Measurements from ENCODE around the gene CYP4F12.
A peak's percentile ranks its signal among the peaks of the same experiment; 100 is the strongest.

CYP4F12 gene, protein sequence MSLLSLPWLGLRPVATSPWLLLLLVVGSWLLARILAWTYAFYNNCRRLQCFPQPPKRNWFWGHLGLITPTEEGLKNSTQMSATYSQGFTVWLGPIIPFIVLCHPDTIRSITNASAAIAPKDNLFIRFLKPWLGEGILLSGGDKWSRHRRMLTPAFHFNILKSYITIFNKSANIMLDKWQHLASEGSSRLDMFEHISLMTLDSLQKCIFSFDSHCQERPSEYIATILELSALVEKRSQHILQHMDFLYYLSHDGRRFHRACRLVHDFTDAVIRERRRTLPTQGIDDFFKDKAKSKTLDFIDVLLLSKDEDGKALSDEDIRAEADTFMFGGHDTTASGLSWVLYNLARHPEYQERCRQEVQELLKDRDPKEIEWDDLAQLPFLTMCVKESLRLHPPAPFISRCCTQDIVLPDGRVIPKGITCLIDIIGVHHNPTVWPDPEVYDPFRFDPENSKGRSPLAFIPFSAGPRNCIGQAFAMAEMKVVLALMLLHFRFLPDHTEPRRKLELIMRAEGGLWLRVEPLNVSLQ

DNA sequence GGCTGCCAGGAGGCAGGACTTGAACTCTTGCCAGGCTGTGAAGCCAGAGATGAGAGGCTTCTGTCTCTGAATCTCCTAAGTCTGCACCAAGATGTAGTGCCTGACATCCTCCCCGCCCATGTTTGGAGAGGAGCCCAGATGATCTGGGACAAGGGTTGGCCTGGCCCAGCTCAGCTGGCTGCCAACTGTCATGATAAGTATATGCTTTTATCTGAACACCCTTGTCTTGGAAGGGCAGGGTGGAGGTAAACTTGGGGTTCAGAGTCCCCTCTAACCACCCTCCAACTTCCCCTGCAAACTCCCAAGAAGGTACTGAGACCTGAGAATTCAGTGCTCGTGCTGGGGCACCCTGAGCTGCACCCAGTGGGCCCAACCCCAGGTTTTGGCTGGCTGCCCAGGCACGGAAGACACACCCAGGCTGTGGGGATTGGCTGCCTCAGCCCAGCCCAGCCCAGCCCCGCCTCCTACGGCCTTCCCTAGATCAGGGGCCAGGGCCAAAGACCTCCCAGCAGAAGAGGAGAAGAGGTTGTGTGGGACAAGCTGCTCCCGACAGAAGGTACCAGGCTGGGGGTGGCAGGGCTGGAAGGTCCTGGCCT, at the start of gene CYP4F12:
CYP4F12 (plus strand) TSS at position 508 of the 596 bp plus-strand sequence. CDS start 443 bp downstream, outside the sequence.
- DNase-seq, result no peak

DNA sequence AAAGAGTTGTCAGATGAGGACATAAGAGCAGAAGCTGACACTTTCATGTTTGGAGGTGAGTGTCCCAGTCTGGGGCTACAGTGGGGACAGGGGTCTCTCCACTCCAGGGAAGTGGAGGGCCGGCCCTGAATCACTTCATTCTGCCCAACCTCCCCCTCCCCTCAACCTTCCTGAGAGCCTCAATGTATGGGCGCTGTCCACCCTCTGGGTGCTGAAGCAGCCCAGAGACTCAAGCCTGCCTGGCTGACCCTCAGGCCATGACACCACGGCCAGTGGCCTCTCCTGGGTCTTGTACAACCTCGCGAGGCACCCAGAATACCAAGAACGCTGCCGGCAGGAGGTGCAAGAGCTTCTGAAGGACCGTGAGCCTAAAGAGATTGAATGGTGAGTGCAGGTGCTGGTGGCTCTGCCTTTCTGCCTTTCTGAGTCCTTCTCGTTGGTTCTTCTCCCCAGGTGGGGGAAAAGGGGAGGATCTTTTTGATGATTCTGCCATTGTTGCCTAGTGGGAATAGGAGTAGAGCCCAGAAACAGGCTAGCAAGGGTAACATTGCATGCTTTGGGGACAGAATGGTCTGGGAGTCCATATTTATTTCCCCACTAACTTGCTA, 49.1 kb upstream of the CYP4F12 start:
- DNase-seq, result no peak

DNA sequence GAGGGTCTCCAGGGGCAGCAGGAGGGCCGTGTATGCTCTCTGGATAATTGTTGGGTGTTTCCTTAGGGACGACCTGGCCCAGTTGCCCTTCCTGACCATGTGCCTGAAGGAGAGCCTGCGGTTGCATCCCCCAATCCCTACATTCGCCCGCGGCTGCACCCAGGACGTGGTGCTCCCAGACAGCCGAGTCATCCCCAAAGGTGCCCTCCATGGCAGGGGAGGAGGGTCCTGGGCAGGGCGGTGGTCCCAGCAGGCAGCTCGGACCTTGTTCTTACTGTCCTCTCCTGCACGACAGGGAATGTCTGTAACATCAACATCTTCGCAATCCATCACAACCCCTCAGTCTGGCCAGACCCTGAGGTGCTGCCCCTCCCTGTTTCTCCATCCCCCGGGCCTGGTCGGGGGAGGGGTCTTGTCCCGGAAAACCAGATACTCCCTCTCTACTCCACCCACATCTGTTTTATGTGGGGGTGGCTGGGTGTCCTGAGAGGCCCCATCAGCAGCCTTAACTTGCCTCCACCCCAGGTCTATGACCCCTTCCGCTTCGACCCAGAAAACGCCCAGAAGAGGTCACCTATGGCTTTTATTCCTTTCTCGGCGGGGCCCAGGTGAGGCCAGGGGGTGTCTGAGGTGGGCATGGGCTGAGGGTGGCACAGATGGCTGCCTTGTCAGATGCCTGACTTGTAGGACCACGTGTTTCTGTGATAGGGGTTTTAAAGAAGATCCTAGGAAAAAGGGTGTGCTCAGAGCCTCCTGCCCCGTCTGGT, 44.5 kb upstream of the CYP4F12 start:
- DNase-seq, result no peak

DNA sequence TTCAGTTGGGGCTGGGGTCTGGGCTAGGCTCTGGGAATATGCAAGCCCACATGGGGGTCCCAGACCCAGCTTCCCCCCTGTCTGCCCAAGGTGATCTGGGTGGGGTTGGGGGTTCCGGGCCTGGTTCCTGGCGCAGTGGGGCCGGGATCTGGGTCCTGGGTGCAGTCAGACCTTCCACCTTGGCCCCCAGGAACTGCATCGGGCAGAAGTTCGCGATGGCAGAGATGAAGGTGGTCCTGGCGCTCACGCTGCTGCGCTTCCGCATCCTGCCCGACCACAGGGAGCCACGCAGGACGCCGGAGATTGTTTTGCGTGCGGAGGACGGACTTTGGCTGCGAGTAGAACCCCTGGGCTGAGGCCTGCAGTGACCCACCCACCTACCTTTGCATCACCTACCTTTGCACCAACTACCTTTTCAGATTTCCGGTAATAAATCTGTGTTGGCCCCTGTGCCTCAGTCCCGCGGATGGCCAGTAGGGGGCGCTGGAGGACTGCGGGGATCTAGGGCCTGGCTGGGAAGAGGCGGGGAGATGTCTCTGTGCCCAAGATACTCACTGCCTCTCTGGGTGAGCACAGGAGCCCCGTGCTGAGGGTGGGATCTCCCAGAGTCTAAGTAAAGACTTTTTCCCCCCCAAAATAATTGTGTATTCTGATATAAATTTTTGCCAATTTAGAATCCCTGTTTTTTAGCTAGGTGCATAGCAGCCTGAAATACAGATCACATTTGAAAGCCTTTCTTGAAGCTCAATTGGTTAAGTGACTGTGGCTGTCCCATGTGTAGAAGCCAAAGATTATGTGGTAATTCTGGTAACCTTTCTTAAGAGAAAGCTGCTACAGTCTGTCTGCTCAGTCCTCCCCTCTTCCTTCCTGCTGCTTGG, 43.6 kb upstream of the CYP4F12 start:
- DNase-seq, result peak; percentile 38

DNA sequence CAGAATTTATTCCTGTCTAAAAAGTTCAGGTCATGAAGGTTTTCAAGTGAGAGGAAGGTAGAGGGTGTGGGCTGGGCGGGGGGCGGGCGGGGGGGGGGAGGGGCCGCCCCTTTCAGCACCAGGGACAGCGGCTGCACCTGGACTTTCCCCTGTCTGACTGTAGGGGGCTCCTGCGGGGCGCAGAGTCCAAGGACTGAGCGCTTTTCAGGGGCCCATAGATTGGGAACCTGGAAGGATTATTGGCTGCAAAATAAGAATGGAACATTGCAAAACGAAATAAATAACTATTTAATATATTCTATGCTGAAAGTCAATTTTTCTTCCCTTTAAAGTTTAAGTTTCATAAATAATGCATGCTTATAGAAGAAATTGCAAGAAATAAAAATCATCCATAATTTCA, 41.1 kb upstream of the CYP4F12 start:
- DNase-seq, result no peak

DNA sequence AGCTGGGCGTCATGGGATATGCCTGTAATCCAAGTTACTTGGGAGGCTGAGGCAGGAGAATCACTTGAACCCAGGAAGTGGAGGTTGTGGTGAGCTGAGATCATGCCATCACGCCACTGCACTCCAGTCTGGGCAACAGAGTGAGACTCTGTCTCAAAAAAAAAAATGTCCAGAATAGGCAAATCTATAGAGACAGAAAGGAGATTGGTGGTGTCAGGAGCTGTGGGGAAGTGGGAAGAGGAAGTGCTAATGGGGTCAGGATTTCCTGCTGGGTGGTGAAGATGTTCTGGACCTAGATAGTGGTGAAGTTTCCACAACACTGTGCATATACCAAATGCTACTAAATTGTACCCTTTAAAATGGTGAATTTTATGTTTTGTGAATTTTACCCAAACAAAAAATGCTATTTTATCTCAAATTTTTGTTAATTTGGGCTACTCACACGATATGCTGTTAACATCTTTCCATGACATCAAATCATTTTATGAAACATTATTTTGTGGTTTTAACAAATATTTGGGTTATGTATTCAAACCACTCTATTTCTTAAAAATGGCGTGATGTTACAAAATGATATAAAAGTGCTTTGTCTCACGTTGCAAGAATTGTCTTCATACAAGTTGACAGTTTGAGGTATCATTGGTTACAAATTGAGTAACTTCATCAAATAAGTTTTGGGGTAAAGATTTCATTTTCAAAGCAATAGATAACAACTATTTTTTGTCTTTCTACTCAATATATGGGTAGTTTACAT, 39.6 kb upstream of the CYP4F12 start:
- no peak for DNase-seq

DNA sequence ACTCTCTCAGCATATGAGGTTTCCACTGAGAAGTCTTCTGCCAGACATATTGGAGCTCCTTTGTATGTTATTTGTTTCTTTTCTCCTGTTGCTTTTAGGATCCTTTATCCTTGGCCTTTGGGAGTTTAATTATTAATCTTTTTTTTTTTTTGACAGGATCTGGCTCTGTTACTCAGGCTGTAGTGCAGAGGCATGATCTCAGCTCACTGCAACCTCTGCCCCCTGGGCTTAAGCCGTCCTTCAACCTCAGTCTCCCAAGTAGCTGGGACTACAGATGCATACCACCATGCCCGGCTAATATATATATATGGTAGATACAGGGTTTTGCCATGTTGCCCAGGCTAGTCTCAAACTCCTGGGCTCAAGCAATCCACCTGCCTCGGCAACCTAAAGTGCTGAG, 38.8 kb upstream of the CYP4F12 start:
- DNase-seq, result no peak

DNA sequence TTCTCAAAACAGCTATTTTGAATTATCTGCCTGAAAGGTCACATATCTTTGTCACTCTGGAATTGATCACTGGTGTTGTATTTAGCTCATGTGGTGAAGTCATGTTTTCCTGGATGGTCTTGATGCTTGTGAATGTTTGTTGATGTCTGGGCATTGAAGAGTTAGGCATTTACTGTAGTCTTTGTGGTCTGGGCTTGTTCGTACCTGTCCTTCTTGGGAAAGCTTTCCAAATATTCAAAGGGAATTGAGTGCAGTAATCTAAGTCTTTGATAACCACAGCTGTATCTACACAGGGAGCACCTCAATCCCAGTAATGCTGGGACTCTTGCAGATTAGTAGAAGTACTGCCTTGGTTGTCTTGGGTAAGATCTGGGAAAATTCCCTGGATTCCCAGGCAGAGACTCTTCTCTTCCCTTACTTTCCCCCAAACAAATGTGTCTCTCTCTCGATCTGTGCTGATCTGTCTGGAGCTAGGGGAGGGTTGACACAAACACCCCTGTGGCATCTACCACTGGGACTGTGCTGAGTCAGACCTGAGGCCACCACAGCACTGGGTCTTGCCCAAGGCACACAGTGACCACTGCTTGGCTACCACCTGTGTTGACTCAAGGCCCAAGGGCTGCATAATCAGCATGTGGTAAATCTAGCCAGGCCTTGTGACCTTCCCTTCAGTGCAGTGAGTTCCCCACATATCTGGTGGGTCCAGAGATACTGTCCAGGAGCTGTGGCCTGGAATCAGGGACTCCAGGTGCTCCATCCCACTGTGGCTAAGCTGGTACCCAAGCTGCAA, 37.7 kb upstream of the CYP4F12 start:
- no peak for DNase-seq

DNA sequence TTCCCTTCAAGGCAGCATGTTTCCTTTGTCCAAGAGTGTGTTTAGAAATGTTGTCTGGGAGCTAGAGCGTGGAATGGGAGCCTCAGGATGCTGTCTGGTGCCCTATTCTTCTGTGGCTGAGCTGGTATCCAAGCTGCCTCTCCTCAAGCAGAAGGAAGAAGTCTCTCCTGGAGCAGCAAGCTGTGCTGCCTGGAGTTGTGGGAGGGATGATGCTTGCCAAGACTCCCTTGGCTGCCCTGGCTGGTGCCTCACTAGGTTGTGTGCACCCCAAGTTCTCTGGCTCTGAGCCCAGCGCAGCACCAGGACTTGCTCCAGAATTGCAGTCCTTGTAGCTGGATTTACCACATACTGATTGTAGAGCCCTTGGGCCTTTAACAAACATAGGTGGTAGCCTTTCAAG, 36.9 kb upstream of the CYP4F12 start:
- DNase-seq, result no peak

DNA sequence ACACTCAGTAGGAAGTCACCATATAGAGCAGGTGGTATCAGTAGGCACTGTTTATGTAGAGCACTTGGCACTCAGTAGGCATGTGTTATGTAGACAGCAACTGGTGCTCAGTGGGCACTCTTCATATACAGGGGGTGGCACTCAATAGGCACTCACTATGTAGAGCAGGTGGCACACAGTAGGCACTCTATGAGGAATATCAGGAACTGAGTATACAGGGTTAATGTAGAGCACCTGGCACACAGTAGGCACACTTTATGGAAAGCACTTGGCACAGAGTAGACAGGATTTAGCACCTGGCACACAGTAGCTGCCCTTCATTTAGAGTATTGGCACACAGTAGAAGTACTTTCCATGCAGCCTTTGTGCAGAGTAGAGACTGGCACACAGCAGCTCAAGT, 33.3 kb upstream of the CYP4F12 start:
- DNase-seq, result no peak

DNA sequence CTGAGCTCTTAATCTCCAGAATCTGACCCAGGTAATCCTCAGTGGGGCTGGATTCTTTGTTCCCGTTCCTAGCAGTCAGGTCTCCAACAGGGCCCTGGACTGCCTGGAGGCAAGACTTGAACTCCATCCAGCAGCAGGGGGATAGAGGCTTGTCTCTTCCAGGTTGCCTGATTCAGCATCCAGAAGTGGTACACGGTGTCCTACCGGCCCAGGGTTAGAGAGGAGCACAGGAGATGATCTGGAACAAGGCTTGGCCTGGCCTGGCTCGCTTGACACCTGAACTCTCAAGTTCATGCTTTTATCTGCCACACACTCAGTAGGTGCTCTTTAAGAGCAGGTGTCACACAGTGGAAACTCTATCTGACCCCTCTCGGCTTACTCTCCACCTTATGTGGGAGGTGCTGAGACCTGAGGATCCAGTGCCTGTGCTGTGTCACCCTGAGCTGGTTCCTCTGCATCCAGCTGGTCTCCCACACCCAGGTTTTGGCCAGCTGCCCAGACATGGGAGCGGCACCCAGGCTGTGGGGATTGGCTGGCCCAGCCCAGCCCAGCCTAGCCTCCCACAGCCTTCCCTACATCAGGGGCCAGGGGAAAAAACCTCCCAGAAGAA, 32.5 kb upstream of the CYP4F12 start, which contains the start of gene CYP4F3:
CYP4F3 (plus strand) TSS at position 604 of the 610 bp plus-strand sequence. CDS start 519 bp downstream, outside the sequence.
- DNase-seq, result no peak

DNA sequence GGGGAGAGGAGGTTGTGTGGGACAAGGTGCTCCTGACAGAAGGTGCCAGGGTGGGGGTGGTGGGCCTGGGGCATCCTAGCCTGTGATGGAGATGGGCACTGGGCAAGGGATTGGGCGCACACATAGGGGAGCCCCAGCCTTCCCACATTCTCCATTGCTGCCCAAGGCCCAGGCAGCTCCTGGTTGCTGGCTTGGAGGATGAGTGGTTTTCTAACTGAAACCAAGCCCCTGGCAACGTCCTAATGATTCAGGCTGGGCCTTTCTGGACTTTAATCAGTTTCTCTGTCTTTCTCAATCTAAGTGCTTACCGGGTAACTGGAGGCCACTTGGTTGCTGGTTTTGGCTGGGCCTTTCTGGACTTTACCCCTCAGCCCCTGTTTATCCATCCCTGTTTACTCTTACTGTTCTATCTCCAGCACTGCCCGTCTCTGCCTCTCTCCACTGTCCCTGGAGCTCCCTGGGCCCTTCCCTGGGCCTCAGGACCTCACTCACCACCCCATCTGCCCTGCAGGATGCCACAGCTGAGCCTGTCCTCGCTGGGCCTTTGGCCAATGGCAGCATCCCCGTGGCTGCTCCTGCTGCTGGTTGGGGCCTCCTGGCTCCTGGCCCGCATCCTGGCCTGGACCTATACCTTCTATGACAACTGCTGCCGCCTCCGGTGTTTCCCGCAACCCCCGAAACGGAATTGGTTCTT, 31.8 kb upstream of the CYP4F12 start:
- DNase-seq, result no peak

DNA sequence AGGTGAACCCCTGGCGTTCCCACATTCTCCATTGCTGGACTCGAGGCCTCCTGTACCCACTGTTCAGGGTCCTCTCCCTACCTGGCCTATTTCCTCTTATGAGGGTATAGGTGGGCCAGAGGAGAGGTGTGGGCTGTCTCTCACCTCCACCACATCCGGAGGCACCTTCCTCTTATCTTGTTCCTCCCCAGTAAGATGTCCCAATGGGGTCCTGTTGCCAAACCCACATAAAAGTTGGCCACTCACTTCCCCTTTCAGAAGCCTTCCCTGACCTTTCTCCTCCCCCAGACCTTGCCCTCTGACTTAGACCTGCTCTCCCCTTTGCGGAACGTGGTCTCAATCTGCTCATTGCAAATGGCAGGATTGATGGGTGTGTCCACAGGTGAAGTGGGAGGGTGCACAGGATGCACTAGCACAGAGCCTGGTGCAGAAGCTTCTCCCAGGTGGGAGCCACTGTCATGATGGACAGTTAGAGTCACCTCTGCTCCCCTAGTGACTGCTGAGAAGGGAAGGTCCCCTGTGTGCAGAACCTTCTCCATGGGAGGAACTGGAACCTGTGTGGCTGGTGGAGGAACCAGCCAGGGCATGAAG, 30.9 kb upstream of the CYP4F12 start:
- DNase-seq, result no peak

DNA sequence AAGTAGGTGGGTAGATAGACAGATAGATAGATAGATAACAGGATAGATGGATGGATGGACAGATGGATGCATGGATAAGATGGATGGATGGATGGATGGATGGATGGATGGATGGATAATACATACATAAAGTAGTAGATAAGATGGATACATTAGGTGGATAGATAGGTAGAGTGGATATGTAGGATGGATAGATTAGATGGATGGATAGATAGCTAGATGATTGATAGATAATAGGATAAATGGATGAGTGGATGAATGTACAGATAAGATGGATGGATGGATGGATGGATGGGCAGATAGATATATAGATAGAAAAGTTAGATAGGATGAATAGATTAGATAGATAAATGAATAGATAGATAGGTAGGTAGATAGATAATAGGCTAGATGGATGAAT, 30.1 kb upstream of the CYP4F12 start:
- DNase-seq, result no peak

DNA sequence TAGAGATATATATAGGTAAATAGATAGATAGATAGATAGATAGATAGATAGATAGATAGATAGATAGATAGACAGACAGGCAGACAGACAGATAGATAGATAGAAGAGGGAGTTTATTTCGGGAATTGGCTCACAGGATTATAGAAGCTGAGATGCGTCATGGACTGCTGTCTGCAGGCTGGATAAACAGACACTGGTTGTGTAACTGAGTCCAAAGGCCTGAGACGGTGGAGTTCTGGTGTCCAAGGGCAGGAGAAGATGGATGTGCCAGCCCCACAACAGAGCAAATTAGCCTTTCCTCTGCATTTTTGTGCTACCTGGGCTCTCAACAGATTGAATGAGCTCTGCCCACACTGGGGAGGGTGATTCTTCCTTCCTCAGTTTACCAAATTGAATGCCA, 29.5 kb upstream of the CYP4F12 start:
- DNase-seq, result no peak

DNA sequence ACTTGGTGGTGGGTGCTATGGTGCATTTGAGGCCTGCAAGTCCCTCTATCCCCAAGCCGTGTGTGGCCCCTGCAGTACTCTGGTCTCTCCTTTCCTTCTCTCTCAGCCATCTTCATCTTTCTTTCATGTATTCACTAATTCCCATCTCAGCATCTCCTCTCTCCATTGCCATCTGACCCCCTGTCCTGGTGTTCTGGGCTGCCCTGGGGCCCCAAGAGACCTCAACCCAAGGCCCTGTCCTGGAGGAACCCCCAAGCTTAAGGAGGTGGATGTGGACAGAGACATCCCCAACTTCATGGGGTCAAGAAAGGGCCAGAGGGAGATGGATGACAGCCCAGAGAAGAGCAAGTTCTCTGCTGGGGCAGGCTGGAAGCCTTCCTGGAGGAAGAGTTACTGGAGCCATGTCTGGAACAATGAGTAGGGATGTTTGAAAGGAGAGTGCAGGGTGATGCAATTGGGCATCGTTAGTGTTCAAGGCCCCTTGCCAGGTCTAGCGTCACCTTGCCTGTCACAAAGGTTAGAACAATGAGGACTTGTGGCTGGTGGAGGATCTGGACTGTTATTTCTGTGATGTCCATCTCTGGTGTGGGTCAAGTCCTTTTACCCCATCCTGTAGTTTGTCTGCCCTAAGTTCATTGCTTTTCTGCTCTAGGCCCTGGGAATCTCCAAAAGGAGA, 28.7 kb upstream of the CYP4F12 start:
- no peak for DNase-seq

DNA sequence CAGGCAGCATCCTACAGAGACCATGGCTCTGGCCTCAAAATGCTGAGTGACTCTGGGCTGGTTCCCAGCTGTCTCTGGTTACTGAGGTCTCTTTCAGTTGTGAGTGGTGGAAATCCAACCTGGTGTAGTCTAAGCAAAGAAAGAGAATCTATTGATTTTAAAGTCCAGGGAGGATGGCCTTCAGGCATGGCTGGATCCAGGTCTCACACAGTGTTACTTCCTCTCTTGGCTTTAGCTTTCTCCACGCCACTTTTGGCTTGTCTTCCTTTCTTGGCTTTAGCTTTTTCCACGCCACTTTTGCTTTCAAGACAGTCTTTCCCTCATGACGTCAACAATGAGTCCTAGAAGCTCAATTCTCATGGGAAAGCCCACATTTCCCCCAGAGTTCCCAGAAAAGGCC, 28.1 kb upstream of the CYP4F12 start:
- DNase-seq, result no peak

DNA sequence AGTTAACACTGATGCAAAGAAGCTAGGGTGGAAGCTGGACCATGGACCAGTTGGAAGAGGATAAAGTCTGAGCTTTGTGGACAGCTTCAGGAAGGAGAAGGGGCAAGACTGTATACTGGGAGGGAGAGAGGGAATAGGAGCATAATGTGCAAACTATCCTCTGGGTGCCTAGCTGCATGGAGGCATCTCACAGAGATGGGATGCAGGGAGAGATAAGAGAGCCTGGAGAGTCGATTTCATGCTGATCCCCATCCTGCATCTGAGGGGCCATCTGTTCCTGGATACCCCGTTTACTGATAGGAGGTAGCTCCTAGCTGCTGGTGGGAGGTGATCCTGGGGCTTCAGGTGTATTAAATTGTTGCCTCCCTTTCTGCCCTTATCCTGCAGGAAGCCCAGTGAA, 23.4 kb upstream of the CYP4F12 start:
- no peak for DNase-seq
